Measurements from ENCODE around the gene GSTM1. TPM values are rescaled to one million over a fixed set of nuclear protein-coding genes. Genes with fewer than 3 reads are reported as not detected.

GSTM1 gene
- total RNA-seq, 4 donors from 2014 or later = 9.4 TPM; not detected in 3

DNA sequence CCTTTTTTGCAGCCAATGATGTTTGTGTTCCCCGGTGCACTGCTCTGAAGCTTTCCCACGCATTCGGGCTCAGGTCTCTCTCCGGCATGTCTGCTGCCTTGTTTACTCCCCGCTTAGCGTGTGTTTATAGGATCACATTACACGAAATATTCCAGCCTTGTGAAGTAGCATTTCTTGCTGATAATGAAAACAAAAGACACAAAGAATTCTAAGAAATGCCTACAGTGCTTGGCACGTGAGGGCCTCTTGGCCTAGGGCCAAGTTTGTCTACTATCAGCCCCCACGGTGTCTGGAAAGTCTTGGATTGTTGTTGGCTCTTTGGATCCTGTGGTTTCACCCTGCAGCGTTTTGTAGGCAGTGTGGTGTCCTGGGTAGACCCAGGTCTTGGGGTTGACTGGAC lies 42.9 kb upstream of the GSTM1 start:
- H3K36me3 ChIP-seq = no peaks in the 10 kb centered on the region
- DNase-seq = no peak
- H3K4me1 ChIP-seq = no peaks in the 10 kb centered on the region
- H3K27me3 ChIP-seq = no peaks in the 10 kb centered on the region
- intact Hi-C loops (cut with DNase I; ENCODE audit: low total_unique reads) = loop anchor here (5.0 kb wide), 1 partner anchor 128 kb away; no protein-coding TSS in a partner anchor
- H3K4me3 ChIP-seq = no peak overlapping the region
- no peaks in the 10 kb centered on the region for H3K9me3 ChIP-seq
- H3K27ac ChIP-seq = no peak overlapping the region
- TF ChIP-seq, protein P1, sequence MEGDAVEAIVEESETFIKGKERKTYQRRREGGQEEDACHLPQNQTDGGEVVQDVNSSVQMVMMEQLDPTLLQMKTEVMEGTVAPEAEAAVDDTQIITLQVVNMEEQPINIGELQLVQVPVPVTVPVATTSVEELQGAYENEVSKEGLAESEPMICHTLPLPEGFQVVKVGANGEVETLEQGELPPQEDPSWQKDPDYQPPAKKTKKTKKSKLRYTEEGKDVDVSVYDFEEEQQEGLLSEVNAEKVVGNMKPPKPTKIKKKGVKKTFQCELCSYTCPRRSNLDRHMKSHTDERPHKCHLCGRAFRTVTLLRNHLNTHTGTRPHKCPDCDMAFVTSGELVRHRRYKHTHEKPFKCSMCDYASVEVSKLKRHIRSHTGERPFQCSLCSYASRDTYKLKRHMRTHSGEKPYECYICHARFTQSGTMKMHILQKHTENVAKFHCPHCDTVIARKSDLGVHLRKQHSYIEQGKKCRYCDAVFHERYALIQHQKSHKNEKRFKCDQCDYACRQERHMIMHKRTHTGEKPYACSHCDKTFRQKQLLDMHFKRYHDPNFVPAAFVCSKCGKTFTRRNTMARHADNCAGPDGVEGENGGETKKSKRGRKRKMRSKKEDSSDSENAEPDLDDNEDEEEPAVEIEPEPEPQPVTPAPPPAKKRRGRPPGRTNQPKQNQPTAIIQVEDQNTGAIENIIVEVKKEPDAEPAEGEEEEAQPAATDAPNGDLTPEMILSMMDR (IDR thresholded peaks at IDR 0.05) = no peak
- TF ChIP-seq POLR2A (IDR thresholded peaks at IDR 0.05) = no peak

- intact Hi-C loops (cut with DNase I; ENCODE audit: low total_unique reads) = no loop called here
- Histone ChIP-seq H3K9me3 (no peaks in the 10 kb centered on the region), H3K36me3 (no peaks in the 10 kb centered on the region), H3K4me1 (no peaks in the 10 kb centered on the region), H3K4me3 (peak overlapping the region; percentile 21 to 23), H3K27ac (peak overlapping the region; percentile 58 to 81), H3K27me3 (no peaks in the 10 kb centered on the region)
- TF ChIP-seq POLR2A (IDR thresholded peaks at IDR 0.05) = no peak
- TF ChIP-seq, protein P1 (IDR thresholded peaks at IDR 0.05) = peak; percentile 53 to 69 (median 54)
- no peak for DNase-seq
Observed at GRCh38 chr1:109649491-109649914, 38.1 kb upstream of the GSTM1 start.

GRCh38 chr1:109650609-109651008 lies 37.0 kb upstream of the GSTM1 start:
- H3K36me3 ChIP-seq = no peaks in the 10 kb centered on the region
- no peak overlapping the region for H3K27ac ChIP-seq
- intact Hi-C loops (cut with DNase I; ENCODE audit: low total_unique reads) = loop anchor here (10.0 kb wide), 1 partner anchor 334 kb away; the partner anchor contains the start of gene AHCYL1
- H3K4me3 ChIP-seq = no peak overlapping the region
- no peaks in the 10 kb centered on the region for H3K9me3 ChIP-seq
- DNase-seq = no peak
- TF ChIP-seq, protein P1 (IDR thresholded peaks at IDR 0.05) = no peak
- TF ChIP-seq POLR2A (IDR thresholded peaks at IDR 0.05) = no peak
- H3K4me1 ChIP-seq = no peaks in the 10 kb centered on the region
- H3K27me3 ChIP-seq = no peaks in the 10 kb centered on the region

DNA sequence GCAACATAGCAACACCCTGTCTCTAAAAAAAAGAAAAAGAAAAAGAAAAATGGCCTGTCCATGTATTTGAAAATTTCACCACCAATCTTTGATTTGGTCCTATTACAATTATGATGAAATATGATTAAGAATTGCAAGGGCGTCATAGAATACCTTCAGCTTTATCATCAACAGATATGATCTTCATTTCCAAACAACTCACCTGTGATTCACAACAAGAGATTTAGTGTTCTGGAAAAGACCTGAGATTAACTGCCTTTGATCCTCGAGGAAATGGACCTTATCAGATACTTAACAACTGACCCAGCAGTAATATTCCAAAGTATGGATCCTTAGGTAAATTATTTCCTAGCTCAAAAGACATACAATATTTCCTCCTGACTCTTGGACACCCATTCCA lies 35.2 kb upstream of the GSTM1 start:
- intact Hi-C loops (cut with DNase I; ENCODE audit: low total_unique reads) = loop anchor here (10.0 kb wide), 1 partner anchor 332 kb away; the partner anchor contains the start of gene AHCYL1

DNA sequence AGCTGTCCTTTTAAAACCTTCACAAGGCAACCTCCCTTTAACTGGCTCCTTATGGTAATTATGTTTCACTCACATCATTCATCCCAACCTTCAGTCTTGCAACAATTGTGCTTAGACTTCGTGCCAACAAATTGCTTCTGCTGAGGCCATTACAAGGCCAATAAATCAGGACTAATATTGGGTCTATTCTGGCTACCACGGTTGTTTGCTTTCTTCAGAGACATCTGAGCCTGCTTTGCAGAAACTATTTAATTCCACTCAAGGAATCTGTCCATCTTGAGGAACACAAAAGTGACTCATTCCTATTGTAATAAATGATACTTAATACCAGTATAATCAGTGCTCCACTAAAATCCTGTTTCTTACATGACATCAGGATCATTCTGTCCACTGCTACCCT lies 34.3 kb upstream of the GSTM1 start:
- intact Hi-C loops (cut with DNase I; ENCODE audit: low total_unique reads) = loop anchor here (10.0 kb wide), 1 partner anchor 331 kb away; the partner anchor contains the start of gene AHCYL1
- TF ChIP-seq POLR2A (IDR thresholded peaks at IDR 0.05) = no peak
- TF ChIP-seq, protein P1 (IDR thresholded peaks at IDR 0.05) = no peak
- H3K27ac ChIP-seq = no peak overlapping the region
- DNase-seq = no peak
- H3K4me3 ChIP-seq = no peak overlapping the region
- H3K27me3 ChIP-seq = no peaks in the 10 kb centered on the region
- H3K4me1 ChIP-seq = no peaks in the 10 kb centered on the region
- H3K36me3 ChIP-seq = no peaks in the 10 kb centered on the region
- no peaks in the 10 kb centered on the region for H3K9me3 ChIP-seq

More for the DNA sequence above, 35.2 kb upstream of the GSTM1 start:
- Histone ChIP-seq H3K9me3 (no peaks in the 10 kb centered on the region), H3K27ac (no peak overlapping the region), H3K4me3 (no peak overlapping the region), H3K36me3 (no peaks in the 10 kb centered on the region), H3K27me3 (no peaks in the 10 kb centered on the region), H3K4me1 (no peaks in the 10 kb centered on the region)
- no peak for TF ChIP-seq POLR2A (IDR thresholded peaks at IDR 0.05)
- TF ChIP-seq, protein P1 (IDR thresholded peaks at IDR 0.05) = no peak
- DNase-seq = no peak
